ENCODE measurements around the gene OVCH1. TPM values are rescaled to one million over a fixed set of nuclear protein-coding genes. Genes with fewer than 3 reads are reported as not detected.
A peak's percentile ranks its signal among the peaks of the same experiment; 100 is the strongest.
"Not testable (repeated sequence)": the region's sequence is repeated elsewhere in the genome, so short reads cannot be mapped to it uniquely, and the experiment has no call there.

Gene OVCH1
- total RNA-seq, 2 experiments from 2014 or later = not detected

DNA sequence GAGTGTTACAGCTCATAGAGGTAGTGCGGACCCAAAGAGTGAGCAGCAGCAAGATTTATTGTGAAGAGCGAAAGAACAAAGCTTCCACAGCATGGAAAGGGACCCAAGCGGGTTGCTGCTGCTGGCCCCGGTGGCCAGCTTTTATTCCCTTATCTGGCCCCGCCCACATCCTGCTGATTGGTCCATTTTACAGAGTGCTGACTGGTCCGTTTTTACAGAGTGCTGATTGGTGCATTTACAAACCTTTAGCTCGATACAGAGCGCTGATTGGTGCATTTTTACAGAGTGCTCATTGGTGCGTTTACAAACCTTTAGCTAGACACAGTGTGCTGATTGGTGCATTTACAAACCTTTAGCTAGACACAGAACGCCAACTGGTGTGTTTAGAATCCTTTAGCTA is 60.7 kb downstream of the OVCH1 start:
- H3K4me3 Mint-ChIP-seq; H3K27ac Mint-ChIP-seq; ATAC-seq; H3K9me3 Mint-ChIP-seq (ENCODE audit: low read depth); H3K36me3 Mint-ChIP-seq (ENCODE audit: low read depth); intact Hi-C loops (cut with DNase I, micrococcal nuclease); DNase-seq; H3K4me1 Mint-ChIP-seq; POLR2A ChIA-PET; CTCF ChIA-PET: not testable (repeated sequence)
- H3K27me3 Mint-ChIP-seq = peaks cover 18% of the 10 kb centered on the region

DNA sequence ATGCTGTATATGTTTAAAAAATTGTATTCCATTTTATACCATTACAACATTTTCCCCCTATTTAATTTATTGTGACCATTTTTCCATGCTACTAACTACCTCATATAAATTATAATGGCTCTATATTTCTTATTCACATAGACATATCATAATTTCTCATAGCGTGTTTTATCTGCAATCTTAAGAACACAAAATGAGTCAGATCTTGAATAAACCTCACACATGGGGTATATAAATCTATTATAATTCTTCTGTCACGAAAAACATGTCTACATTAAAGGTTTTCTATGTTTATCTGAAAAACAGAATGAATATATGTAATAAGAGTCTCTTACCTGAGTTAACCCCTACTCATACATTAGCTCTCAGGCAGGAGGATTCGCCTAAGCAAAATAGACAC is 66.0 kb downstream of the OVCH1 start:
- no peak overlapping the region for H3K4me3 Mint-ChIP-seq
- CTCF ChIA-PET = no interaction called here
- DNase-seq (no peak), ATAC-seq (no peak)
- H3K27ac Mint-ChIP-seq = no peak overlapping the region
- H3K36me3 Mint-ChIP-seq (ENCODE audit: low read depth) = no peaks in the 10 kb centered on the region
- no peaks in the 10 kb centered on the region for H3K9me3 Mint-ChIP-seq (ENCODE audit: low read depth)
- peaks cover 3% of the 10 kb centered on the region for H3K4me1 Mint-ChIP-seq
- intact Hi-C loops (cut with DNase I, micrococcal nuclease) = no loop called here
- H3K27me3 Mint-ChIP-seq = peaks cover 8% of the 10 kb centered on the region
- POLR2A ChIA-PET = no interaction called here

DNA sequence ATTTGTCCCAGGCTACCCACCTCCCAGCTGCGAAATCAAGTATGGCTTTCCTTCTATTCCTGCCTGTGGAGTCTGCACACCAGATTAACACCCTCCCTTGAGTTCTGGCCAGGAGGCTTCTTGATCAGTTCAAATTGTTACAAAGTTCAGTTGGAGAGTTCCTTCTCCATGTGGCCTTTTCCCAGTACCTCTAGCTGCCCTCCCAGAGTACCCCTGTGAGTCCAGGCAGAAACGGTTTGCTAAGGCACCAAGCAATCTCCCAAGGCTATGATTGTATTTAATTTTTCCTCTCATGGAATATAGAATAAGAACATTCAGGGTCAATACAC is 66.8 kb downstream of the OVCH1 start:
- intact Hi-C loops (cut with DNase I, micrococcal nuclease) = no loop called here
- POLR2A ChIA-PET = no interaction called here
- Mint-ChIP-seq H3K27me3 (peaks cover 8% of the 10 kb centered on the region), H3K27ac (no peak overlapping the region), H3K9me3 (ENCODE audit: low read depth) (no peaks in the 10 kb centered on the region), H3K4me3 (no peak overlapping the region), H3K4me1 (peaks cover 3% of the 10 kb centered on the region), H3K36me3 (ENCODE audit: low read depth) (no peaks in the 10 kb centered on the region)
- DNase-seq = no peak
- no peak for ATAC-seq
- CTCF ChIA-PET = interaction anchor here (0.7 kb wide), 1 partner anchor 14 kb away, joined by 3 read pairs; no protein-coding TSS in a partner anchor

DNA sequence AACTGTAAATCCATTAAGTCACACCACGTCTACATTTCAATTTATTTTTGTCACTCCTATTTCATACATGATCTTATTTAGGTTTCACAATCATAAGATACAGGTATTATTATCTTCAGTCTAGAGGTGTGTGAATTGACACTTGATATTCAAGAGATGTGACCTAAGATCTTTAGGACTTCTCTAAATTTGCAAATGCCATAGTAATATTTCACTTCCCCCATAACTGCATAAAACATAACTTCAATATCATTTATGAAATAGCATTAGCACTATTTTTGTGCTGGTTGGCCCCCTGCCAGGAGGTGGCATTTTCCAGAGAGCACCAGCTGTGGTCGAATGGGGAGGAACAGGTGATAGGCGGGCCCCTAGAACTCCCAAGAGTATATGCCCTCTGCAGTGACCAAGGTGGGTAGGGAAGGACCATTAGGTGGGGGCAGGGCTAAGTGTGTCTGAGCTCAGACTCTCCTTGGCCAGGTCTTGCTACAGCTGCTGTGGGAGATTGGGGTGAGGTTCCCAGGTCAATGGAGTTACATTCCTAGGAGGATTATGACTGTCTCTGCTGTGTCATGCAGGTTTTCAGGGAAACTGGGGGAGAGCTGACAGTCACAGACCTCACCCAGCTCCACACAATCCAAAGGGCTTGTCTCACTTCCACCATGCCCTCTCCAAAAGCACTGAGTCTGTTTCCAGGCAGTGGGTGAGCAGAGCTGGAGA is 67.3 kb downstream of the OVCH1 start:
- Mint-ChIP-seq H3K27me3 (peaks cover 8% of the 10 kb centered on the region), H3K9me3 (ENCODE audit: low read depth) (no peaks in the 10 kb centered on the region), H3K4me3 (no peak overlapping the region), H3K4me1 (peaks cover 3% of the 10 kb centered on the region), H3K36me3 (ENCODE audit: low read depth) (no peaks in the 10 kb centered on the region), H3K27ac (no peak overlapping the region)
- intact Hi-C loops (cut with DNase I, micrococcal nuclease) = loop anchor here (2.0 kb wide), 1 partner anchor 49 kb away; the partner anchor contains the start of gene ERGIC2 (in 2 of the 2)
- ATAC-seq (no peak), DNase-seq (no peak)
- ChIA-PET POLR2A (no interaction called here), CTCF (interaction anchor here (0.7 kb wide), 1 partner anchor 15 kb away, joined by 3 read pairs; no protein-coding TSS in a partner anchor)

DNA sequence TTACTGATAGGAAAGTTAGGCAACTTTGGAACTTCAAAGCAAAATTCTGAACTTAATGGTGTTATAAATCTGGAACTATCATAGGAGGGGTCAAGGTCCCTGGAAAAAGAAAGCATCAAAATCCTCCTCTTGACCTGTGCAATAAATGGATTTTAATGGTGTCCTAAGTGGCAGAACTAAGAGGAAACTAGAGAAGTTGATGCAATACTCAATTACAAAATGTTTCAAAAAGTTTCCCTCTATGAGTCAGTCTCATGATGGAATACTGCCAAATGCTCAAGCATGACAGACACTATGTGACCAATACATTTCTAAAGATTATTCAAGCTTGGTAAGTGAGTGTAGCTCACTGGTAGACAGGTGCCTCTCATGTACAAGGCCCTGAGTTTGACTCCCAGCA is 68.9 kb downstream of the OVCH1 start:
- CTCF ChIA-PET = no interaction called here
- no peaks in the 10 kb centered on the region for H3K36me3 Mint-ChIP-seq (ENCODE audit: low read depth)
- H3K27me3 Mint-ChIP-seq = peaks cover 9% of the 10 kb centered on the region
- H3K9me3 Mint-ChIP-seq (ENCODE audit: low read depth) = no peaks in the 10 kb centered on the region
- peaks cover 3% of the 10 kb centered on the region for H3K4me1 Mint-ChIP-seq
- H3K4me3 Mint-ChIP-seq = no peak overlapping the region
- ATAC-seq (peak; percentile 94), DNase-seq (no peak)
- POLR2A ChIA-PET = no interaction called here
- intact Hi-C loops (cut with DNase I, micrococcal nuclease) = loop anchor here (2.0 kb wide), 1 partner anchor 48 kb away; the partner anchor contains the start of gene ERGIC2 (in 2 of the 2)
- peak overlapping the region; percentile 40 for H3K27ac Mint-ChIP-seq

DNA sequence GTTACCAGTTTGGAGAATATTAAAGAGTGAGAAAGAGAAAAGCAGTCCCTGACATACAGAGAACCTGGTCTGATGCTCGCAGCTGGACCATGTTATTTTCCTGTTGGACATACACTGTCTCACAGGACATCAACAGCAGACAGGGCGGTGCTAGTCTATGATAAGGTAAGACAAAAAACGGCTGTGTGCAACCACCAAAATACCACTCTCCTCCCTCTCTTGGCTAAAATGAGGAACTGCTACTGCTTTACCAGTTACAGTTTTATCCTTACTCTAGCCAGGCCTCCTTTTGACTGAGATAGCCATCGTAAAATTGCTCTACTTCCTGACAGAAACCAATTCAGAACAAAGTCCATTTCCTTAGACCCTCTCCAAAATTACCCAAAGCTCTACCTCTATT is 69.5 kb downstream of the OVCH1 start:
- peaks cover 10% of the 10 kb centered on the region for H3K27me3 Mint-ChIP-seq
- DNase-seq = peak; percentile 10
- ATAC-seq = peak; percentile 52
- intact Hi-C loops (cut with DNase I, micrococcal nuclease) = loop anchor here (2.0 kb wide), 1 partner anchor 47 kb away; the partner anchor contains the start of gene ERGIC2 (in 2 of the 2)
- ChIA-PET CTCF (interaction anchor here (0.7 to 0.9 kb wide), 2 partner anchors 10 to 56 kb away, joined by 3 to 4 read pairs; no protein-coding TSS in a partner anchor), POLR2A (no interaction called here)
- H3K9me3 Mint-ChIP-seq (ENCODE audit: low read depth) = no peaks in the 10 kb centered on the region
- H3K4me1 Mint-ChIP-seq = peaks cover 3% of the 10 kb centered on the region
- peak overlapping the region; percentile 40 for H3K27ac Mint-ChIP-seq
- H3K4me3 Mint-ChIP-seq = no peak overlapping the region
- no peaks in the 10 kb centered on the region for H3K36me3 Mint-ChIP-seq (ENCODE audit: low read depth)

DNA sequence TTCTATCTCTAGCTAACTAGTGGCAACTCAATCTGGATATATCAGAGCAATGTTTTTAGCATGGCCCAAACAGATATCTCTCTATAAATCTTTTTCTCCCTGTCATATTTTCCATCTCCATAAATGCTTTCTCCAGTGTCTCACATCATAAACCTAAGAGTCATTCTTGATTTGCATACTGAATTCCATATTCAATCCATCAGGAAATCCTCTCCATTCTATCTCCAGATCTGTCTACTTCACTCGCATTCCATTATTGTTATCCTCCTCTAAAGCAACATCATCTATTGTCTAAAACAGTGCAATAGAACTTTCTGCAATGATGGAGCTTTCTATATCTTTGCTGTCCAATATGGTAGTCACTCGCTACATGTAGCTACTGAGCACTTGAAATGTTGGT is 71.0 kb downstream of the OVCH1 start:
- no peaks in the 10 kb centered on the region for H3K9me3 Mint-ChIP-seq (ENCODE audit: low read depth)
- DNase-seq = no peak
- CTCF ChIA-PET = no interaction called here
- no peak overlapping the region for H3K27ac Mint-ChIP-seq
- POLR2A ChIA-PET = no interaction called here
- no peaks in the 10 kb centered on the region for H3K36me3 Mint-ChIP-seq (ENCODE audit: low read depth)
- ATAC-seq = no peak
- H3K4me3 Mint-ChIP-seq = no peak overlapping the region
- H3K27me3 Mint-ChIP-seq = peaks cover 8% of the 10 kb centered on the region
- peaks cover 3% of the 10 kb centered on the region for H3K4me1 Mint-ChIP-seq
- intact Hi-C loops (cut with DNase I, micrococcal nuclease) = no loop called here

DNA sequence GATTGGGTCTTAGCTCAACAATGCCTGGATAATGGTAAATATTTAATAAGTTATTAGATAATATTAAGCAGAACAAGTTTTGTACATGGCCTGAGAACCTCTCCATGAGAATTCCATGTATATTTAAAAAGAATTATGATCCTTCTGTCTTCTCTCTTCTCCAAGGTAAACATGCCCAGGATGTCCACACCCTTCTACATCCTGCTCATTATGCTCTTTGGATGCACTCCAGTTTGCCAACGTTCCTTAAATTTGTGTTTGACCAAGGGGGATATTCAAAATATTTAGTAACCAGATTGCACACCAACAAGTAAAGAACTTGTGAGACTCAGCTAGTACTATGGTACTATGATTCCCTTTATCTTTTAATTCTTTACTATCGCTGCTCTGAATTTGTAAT is 71.8 kb downstream of the OVCH1 start:
- CTCF ChIA-PET = no interaction called here
- Mint-ChIP-seq H3K27ac (no peak overlapping the region), H3K4me3 (no peak overlapping the region), H3K36me3 (ENCODE audit: low read depth) (no peaks in the 10 kb centered on the region), H3K4me1 (peaks cover 3% of the 10 kb centered on the region), H3K27me3 (peaks cover 10% of the 10 kb centered on the region), H3K9me3 (ENCODE audit: low read depth) (no peaks in the 10 kb centered on the region)
- intact Hi-C loops (cut with DNase I, micrococcal nuclease) = no loop called here
- DNase-seq = no peak
- POLR2A ChIA-PET = no interaction called here
- ATAC-seq = no peak

DNA sequence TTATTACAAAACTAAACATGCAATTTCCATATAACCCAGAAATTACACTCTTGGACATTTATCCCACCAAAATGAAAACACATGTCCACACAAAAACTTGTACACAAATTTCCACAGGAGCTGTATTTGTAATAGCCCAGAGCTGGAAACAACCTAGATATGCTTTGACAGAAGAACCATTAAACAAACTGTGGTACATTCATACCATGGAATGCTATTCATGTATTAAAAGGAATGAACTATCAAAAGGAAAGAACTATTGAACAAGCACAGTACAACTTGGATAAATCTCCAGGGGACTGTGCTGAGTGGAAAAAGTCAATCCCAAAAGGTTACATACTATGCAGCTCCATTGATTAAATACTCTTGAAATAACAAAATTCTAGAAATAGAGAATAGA is 80.7 kb downstream of the OVCH1 start:
- ChIA-PET CTCF (interaction anchor here (0.9 kb wide), 1 partner anchor 19 kb away, joined by 3 read pairs; no protein-coding TSS in a partner anchor), POLR2A (no interaction called here)
- H3K27me3 Mint-ChIP-seq = peaks cover 19% of the 10 kb centered on the region
- H3K27ac Mint-ChIP-seq = no peak overlapping the region
- H3K4me1 Mint-ChIP-seq = no peaks in the 10 kb centered on the region
- ATAC-seq (no peak), DNase-seq (no peak)
- no peaks in the 10 kb centered on the region for H3K36me3 Mint-ChIP-seq (ENCODE audit: low read depth)
- intact Hi-C loops (cut with DNase I, micrococcal nuclease) = no loop called here
- peaks cover 2% of the 10 kb centered on the region for H3K9me3 Mint-ChIP-seq (ENCODE audit: low read depth)
- no peak overlapping the region for H3K4me3 Mint-ChIP-seq

DNA sequence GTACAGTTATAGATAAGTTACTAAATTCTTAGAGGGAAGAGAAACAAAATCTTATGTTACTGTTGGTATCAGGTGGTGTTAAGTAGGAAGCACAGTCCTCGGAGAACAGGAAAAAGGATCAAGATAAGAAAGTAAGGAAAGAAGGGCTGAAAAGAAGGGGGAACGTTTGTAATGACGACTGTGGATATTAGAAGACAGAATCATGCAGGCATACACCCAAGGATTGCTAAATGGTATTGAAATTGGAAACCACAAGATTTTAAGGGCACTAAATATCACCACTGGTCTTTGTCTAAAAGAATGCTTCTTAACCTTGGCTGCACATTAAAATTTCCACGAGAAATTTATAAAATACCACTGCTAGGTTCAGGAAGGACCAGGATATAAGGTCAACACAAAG is 82.4 kb downstream of the OVCH1 start:
- Mint-ChIP-seq H3K36me3 (ENCODE audit: low read depth) (no peaks in the 10 kb centered on the region), H3K27ac (no peak overlapping the region), H3K4me3 (no peak overlapping the region), H3K27me3 (peaks cover 16% of the 10 kb centered on the region), H3K4me1 (no peaks in the 10 kb centered on the region), H3K9me3 (ENCODE audit: low read depth) (peaks cover 2% of the 10 kb centered on the region)
- ATAC-seq = no peak
- intact Hi-C loops (cut with DNase I, micrococcal nuclease) = no loop called here
- ChIA-PET POLR2A (no interaction called here), CTCF (interaction anchor here (0.6 kb wide), 1 partner anchor 119 kb away, joined by 3 read pairs; no protein-coding TSS in a partner anchor)
- no peak for DNase-seq

DNA sequence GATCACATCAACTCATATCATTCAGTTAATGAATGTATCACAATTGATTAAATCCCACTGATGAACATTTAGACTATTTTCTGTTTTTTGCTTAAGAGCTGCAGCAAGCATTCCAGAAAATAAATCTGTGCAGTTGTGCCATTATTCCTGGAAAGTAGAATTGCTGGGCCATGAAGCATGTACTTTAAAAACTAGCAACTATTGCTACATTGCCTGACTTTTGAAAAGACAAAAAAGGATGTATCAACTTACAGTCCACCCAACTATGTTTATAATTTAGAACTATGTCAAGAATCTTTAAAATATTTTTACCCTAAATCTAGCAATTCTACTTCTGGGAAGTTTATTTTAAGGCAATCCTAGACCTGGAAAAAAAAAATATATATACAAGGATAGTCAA is 83.1 kb downstream of the OVCH1 start:
- intact Hi-C loops (cut with DNase I, micrococcal nuclease) = no loop called here
- H3K27me3 Mint-ChIP-seq = peaks cover 19% of the 10 kb centered on the region
- no peaks in the 10 kb centered on the region for H3K36me3 Mint-ChIP-seq (ENCODE audit: low read depth)
- ATAC-seq (no peak), DNase-seq (no peak)
- no peak overlapping the region for H3K27ac Mint-ChIP-seq
- peaks cover 2% of the 10 kb centered on the region for H3K9me3 Mint-ChIP-seq (ENCODE audit: low read depth)
- ChIA-PET POLR2A (no interaction called here), CTCF (no interaction called here)
- no peak overlapping the region for H3K4me3 Mint-ChIP-seq
- no peaks in the 10 kb centered on the region for H3K4me1 Mint-ChIP-seq

DNA sequence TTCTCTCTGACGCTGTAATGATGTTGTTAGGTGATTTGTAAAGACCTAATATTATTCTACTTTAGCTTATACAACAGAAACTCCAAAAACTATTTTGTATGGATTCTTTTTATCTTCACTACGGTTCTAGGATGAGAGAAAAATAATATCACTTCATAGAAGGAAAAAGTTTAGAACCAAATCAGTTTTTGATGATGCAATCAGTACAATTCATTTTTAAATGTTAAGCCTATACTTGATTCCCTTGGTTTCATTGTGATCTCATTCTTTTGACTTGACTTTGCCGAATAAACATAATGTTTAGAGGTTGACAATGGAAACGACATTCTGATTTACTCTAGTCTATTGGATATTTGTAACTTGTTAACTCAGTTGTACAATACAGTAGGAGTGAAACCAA is 91.9 kb downstream of the OVCH1 start:
- no peak overlapping the region for H3K4me3 Mint-ChIP-seq
- intact Hi-C loops (cut with DNase I, micrococcal nuclease) = no loop called here
- no peak overlapping the region for H3K27ac Mint-ChIP-seq
- DNase-seq = no peak
- H3K36me3 Mint-ChIP-seq (ENCODE audit: low read depth) = no peaks in the 10 kb centered on the region
- H3K4me1 Mint-ChIP-seq = no peaks in the 10 kb centered on the region
- no peaks in the 10 kb centered on the region for H3K9me3 Mint-ChIP-seq (ENCODE audit: low read depth)
- no peak for ATAC-seq
- ChIA-PET CTCF (no interaction called here), POLR2A (no interaction called here)
- peaks cover 11% of the 10 kb centered on the region for H3K27me3 Mint-ChIP-seq

Data from activated CD4-positive, alpha-beta T cell treated with anti-CD3 and anti-CD28 coated beads for 36 hours (primary cell).